ENCODE data around the gene KCNIP1. TPM values are rescaled to one million over a fixed set of nuclear protein-coding genes. Genes with fewer than 3 reads are reported as not detected.

Gene KCNIP1
- total and polyA plus RNA-seq, 11 donors = 0.52 to 1.3 (median 1.2) TPM; not detected in 8

GRCh38 chr5:170737591-170737990, 233.8 kb downstream of the KCNIP1 start:
- peaks cover 0 to 14% (median 3%) of the 10 kb centered on the region in 12 donors for H3K9me3 ChIP-seq
- intact Hi-C loops (cut with DNase I) = loop anchor here in 2 of 10 donors (10.0 kb wide), 2 partner anchors 93 to 103 kb away; no protein-coding TSS in a partner anchor
- H3K27ac ChIP-seq = no peak overlapping the region
- no peaks in the 10 kb centered on the region for H3K4me1 ChIP-seq
- WGBS, 4 donors = 79 to 93% (median 87%) methylated on average over 1 of the region's 1 CpG
- H3K27me3 ChIP-seq = no peaks in the 10 kb centered on the region
- TF ChIP-seq POLR2A (IDR thresholded peaks at IDR 0.05) = no peak
- TF ChIP-seq CTCF (IDR thresholded peaks at IDR 0.05) = no peak
- ATAC-seq (no peak), DNase-seq (no peak)
- H3K4me3 ChIP-seq = no peak overlapping the region
- H3K36me3 ChIP-seq = no peaks in the 10 kb centered on the region

DNA sequence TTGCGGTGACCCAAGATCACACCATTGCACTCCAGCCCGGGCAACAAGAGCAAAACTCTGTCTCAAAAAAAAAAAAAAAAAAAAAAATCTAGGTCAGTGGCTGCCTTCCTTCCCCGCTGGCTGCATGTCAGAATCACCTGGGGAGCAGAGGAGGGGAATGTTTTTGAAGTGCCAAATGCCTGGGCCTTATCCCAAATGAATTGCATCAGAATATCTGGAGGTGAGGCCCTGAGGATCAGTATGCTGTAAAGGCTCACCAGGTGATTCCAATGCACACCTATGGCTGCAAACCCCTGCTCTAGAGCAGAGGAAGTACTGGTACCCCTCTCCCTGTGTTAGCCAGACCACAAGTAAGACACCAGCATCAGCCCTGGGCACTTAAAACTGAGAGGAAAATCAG, 235.0 kb downstream of the KCNIP1 start:
- 57 to 78% (median 64%) methylated on average over 3 of the region's 3 CpGs for WGBS, 4 donors
- no peak overlapping the region for H3K4me3 ChIP-seq
- peaks cover 0 to under 1% (median 0%) of the 10 kb centered on the region in 12 donors for H3K4me1 ChIP-seq
- H3K27me3 ChIP-seq = peaks cover 0 to 5% (median 0%) of the 10 kb centered on the region in 9 donors
- ATAC-seq = no peak
- H3K9me3 ChIP-seq = peaks cover 0 to 14% (median 3%) of the 10 kb centered on the region in 12 donors
- no peak for TF ChIP-seq POLR2A (IDR thresholded peaks at IDR 0.05)
- TF ChIP-seq CTCF (IDR thresholded peaks at IDR 0.05) = no peak
- no peak for DNase-seq
- no peaks in the 10 kb centered on the region for H3K36me3 ChIP-seq
- no peak overlapping the region for H3K27ac ChIP-seq
- intact Hi-C loops (cut with DNase I) = loop anchor here in 2 of 10 donors (10.0 kb wide), 2 partner anchors 94 to 104 kb away; no protein-coding TSS in a partner anchor

DNA sequence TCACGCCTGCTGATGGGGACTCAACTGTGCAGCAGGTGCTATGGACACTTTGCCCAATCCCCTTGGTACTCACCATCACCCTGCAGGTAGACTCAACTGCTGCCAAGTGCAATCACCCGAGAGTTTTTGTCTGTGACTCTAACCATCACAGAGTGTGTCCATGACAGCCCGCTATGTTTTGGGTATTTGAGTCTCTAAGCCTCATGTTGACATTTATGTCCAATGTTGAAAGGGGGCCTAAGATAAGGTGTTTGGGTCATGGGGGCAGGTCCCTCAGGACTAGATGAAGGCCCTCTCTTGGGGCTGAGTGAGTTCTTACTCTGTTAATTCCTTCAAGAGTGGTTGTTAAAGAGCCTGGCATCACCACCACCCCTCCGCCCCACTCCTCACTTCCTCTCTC, 235.6 kb downstream of the KCNIP1 start:
- no peaks in the 10 kb centered on the region for H3K36me3 ChIP-seq
- ATAC-seq (no peak), DNase-seq (no peak)
- no peak overlapping the region for H3K4me3 ChIP-seq
- H3K4me1 ChIP-seq = peaks cover 0 to 7% (median 4%) of the 10 kb centered on the region in 12 donors
- H3K27ac ChIP-seq = no peak overlapping the region
- TF ChIP-seq CTCF (IDR thresholded peaks at IDR 0.05) (no peak), POLR2A (IDR thresholded peaks at IDR 0.05) (no peak)
- peaks cover 0 to 14% (median 3%) of the 10 kb centered on the region in 12 donors for H3K9me3 ChIP-seq
- H3K27me3 ChIP-seq = peaks cover 0 to 6% (median 0%) of the 10 kb centered on the region in 9 donors
- intact Hi-C loops (cut with DNase I) = loop anchor here in 2 of 10 donors (10.0 kb wide), 2 partner anchors 95 to 105 kb away; no protein-coding TSS in a partner anchor
- WGBS, 4 donors = 92 to 97% (median 95%) methylated on average over 4 of the region's 4 CpGs

- H3K4me1 ChIP-seq = peaks cover 0 to 19% (median 14%) of the 10 kb centered on the region in 12 donors
- no peak for ATAC-seq
- no peak overlapping the region for H3K27ac ChIP-seq
- DNase-seq = no peak
- intact Hi-C loops (cut with DNase I) = loop anchor here in 9 of 10 donors (5.0 to 10.0 kb wide), 7 partner anchors 98 to 597 kb away; partner anchors contain the start of gene RANBP17 (in 1 of the 9)
- no peak overlapping the region for H3K4me3 ChIP-seq
- 74 to 91% (median 80%) methylated on average over 3 of the region's 3 CpGs for WGBS, 4 donors
- H3K27me3 ChIP-seq = peaks cover 0 to 15% (median 0%) of the 10 kb centered on the region in 9 donors
- TF ChIP-seq CTCF (IDR thresholded peaks at IDR 0.05) (no peak), POLR2A (IDR thresholded peaks at IDR 0.05) (no peak)
- H3K36me3 ChIP-seq = no peaks in the 10 kb centered on the region
- peaks cover 0 to 3% (median 0%) of the 10 kb centered on the region in 12 donors for H3K9me3 ChIP-seq
Observed at GRCh38 chr5:170740551-170741205, 236.9 kb downstream of the KCNIP1 start.

All from heart left ventricle (tissue), 16 donors.